ENCODE data around the gene RDX.
"Not testable (repeated sequence)": the region's sequence is repeated elsewhere in the genome, so short reads cannot be mapped to it uniquely, and the experiment has no call there.

The RDX gene

GRCh38 chr11:110297726-110298300 lies 1.4 kb upstream of the RDX start:
- no peak for TF ChIP-seq CTCF (IDR thresholded peaks at IDR 0.05; ENCODE audit: low read depth, low read length)
- H3K4me3 ChIP-seq (ENCODE audit: low read depth, low read length) = no peak overlapping the region

GRCh38 chr11:110297076-110297725 lies 787 bp upstream of the RDX start:
- H3K4me3 ChIP-seq (ENCODE audit: low read depth, low read length) = peak overlapping the region; percentile 89
- TF ChIP-seq CTCF (IDR thresholded peaks at IDR 0.05; ENCODE audit: low read depth, low read length) = no peak

- H3K4me3 ChIP-seq (ENCODE audit: low read depth, low read length) = peak overlapping the region; percentile 89
- TF ChIP-seq CTCF (IDR thresholded peaks at IDR 0.05; ENCODE audit: low read depth, low read length) = no peak
Observed at GRCh38 chr11:110295531-110296225, 736 bp downstream of the RDX start.

GRCh38 chr11:110295086-110295485 lies 1.3 kb downstream of the RDX start:
- peak overlapping the region; percentile 89 for H3K4me3 ChIP-seq (ENCODE audit: low read depth, low read length)
- no peak for TF ChIP-seq CTCF (IDR thresholded peaks at IDR 0.05; ENCODE audit: low read depth, low read length)

- H3K4me3 ChIP-seq (ENCODE audit: low read depth, low read length) = peak overlapping the region; percentile 89
- no peak for TF ChIP-seq CTCF (IDR thresholded peaks at IDR 0.05; ENCODE audit: low read depth, low read length)
Observed at GRCh38 chr11:110294509-110294908, 1.9 kb downstream of the RDX start.

- no peak overlapping the region for H3K4me3 ChIP-seq (ENCODE audit: low read depth, low read length)
Observed at GRCh38 chr11:110293389-110293788, 3.0 kb downstream of the RDX start.

GRCh38 chr11:110292146-110292545 lies 4.3 kb downstream of the RDX start:
- H3K4me3 ChIP-seq (ENCODE audit: low read depth, low read length) = not testable (repeated sequence)

More at GRCh38 chr11:110293389-110293788, 3.0 kb downstream of the RDX start:
- TF ChIP-seq CTCF (IDR thresholded peaks at IDR 0.05; ENCODE audit: low read depth, low read length) = no peak
